ENCODE data around the gene RASA1. TPM values are rescaled to one million over a fixed set of nuclear protein-coding genes. Genes with fewer than 3 reads are reported as not detected.

RASA1 gene
- total RNA-seq, 4 donors from 2014 or later: 23.8 to 27.2 (median 26.0) TPM

- peaks cover 0 to 24% (median 0%) of the 10 kb centered on the region in 3 donors for H3K4me1 ChIP-seq
- H3K4me3 ChIP-seq: no peak overlapping the region
- no peaks in the 10 kb centered on the region for H3K27me3 ChIP-seq
- no peaks in the 10 kb centered on the region for H3K9me3 ChIP-seq
- ATAC-seq: no peak
- TF ChIP-seq EP300 (IDR thresholded peaks at IDR 0.05) (no peak), CTCF (IDR thresholded peaks at IDR 0.05) (no peak), POLR2A (IDR thresholded peaks at IDR 0.05) (no peak), POLR2AphosphoS5 (IDR thresholded peaks at IDR 0.05) (no peak)
- H3K27ac ChIP-seq: no peak overlapping the region
- H3K36me3 ChIP-seq: peaks cover 0 to 3% of the 10 kb centered on the region in 2 donors
- 83 to 84% methylated on average over 4 to 5 of the region's 5 CpGs for WGBS, 2 donors (ENCODE audit: low coverage in 1 of 2)
These were observed 44.0 kb downstream of the RASA1 start for GRCh38 chr5:87311405-87312279.

DNA sequence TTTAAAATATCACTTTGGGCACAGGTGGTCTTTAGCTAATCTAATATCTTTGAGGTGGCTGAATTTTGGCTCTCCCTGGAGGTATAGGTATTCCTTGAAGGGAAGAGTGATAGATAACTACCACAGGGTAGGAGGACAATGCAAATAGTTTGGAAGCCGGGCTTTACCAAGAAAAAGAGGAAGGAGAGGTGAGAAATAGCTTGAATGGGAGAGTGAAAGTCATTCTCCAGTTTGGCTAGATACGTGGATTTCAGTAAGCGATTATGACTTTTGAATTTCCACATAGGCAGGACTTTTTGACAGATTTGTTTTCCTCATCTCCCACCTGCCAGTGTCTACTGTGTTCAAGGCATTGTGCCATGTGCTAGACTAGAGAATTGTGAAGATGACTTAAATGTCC, 45.5 kb downstream of the RASA1 start:
- peaks cover 0 to 25% (median 0%) of the 10 kb centered on the region in 3 donors for H3K4me1 ChIP-seq
- no peak for TF ChIP-seq POLR2A (IDR thresholded peaks at IDR 0.05)
- no peak for TF ChIP-seq CTCF (IDR thresholded peaks at IDR 0.05)
- TF ChIP-seq EP300 (IDR thresholded peaks at IDR 0.05): no peak
- TF ChIP-seq POLR2AphosphoS5 (IDR thresholded peaks at IDR 0.05): no peak
- 81 to 88% methylated on average over 1 to 3 of the region's 3 CpGs for WGBS, 2 donors (ENCODE audit: low coverage in 1 of 2)
- H3K9me3 ChIP-seq: no peaks in the 10 kb centered on the region
- H3K4me3 ChIP-seq: no peak overlapping the region
- no peak for ATAC-seq
- H3K27ac ChIP-seq: no peak overlapping the region
- H3K36me3 ChIP-seq: no peaks in the 10 kb centered on the region
- H3K27me3 ChIP-seq: no peaks in the 10 kb centered on the region

DNA sequence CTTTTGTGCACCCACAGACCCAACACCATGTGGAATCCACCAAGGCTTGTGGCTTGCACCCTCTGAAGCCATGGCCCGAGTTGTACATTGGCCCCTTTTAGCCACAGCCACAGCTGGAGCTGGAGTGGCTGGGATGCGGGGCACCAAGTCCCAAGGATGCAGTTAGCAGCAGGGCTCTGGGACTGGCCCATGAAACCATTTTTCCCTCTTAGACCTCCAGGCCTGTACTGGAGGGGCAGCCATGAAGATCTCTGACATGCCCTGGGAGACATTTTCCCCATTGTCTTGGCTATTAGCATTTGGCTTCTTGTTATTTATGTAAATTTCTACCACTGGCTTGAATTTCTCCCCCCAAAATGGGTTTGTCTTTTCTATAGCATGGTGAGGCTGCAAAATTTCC, 51.8 kb downstream of the RASA1 start:
- TF ChIP-seq EP300 (IDR thresholded peaks at IDR 0.05): no peak
- TF ChIP-seq POLR2AphosphoS5 (IDR thresholded peaks at IDR 0.05): no peak
- no peak for TF ChIP-seq CTCF (IDR thresholded peaks at IDR 0.05)
- Histone ChIP-seq H3K4me3 (no peak overlapping the region), H3K27ac (no peak overlapping the region), H3K36me3 (no peaks in the 10 kb centered on the region), H3K9me3 (no peaks in the 10 kb centered on the region), H3K27me3 (no peaks in the 10 kb centered on the region), H3K4me1 (peaks cover 0 to 17% (median 0%) of the 10 kb centered on the region in 3 donors)
- no peak for ATAC-seq
- WGBS, 2 donors (ENCODE audit: low coverage in 1 of 2): no CpG with 5 or more reads among the region's 2 CpGs

GRCh38 chr5:87321605-87322004, 53.9 kb downstream of the RASA1 start:
- H3K27ac ChIP-seq: no peak overlapping the region
- WGBS, 2 donors (ENCODE audit: low coverage in 1 of 2): 100% methylated on average over 1 of the region's 1 CpG; no CpG with 5 or more reads in 1 of the 2 donors

More at GRCh38 chr5:87321605-87322004, 53.9 kb downstream of the RASA1 start:
- Histone ChIP-seq H3K27me3 (no peaks in the 10 kb centered on the region), H3K9me3 (no peaks in the 10 kb centered on the region), H3K4me3 (no peak overlapping the region), H3K4me1 (peaks cover 0 to 7% (median 0%) of the 10 kb centered on the region in 3 donors), H3K36me3 (no peaks in the 10 kb centered on the region)
- ATAC-seq: no peak
- no peak for TF ChIP-seq POLR2A (IDR thresholded peaks at IDR 0.05)
- TF ChIP-seq CTCF (IDR thresholded peaks at IDR 0.05): no peak
- no peak for TF ChIP-seq POLR2AphosphoS5 (IDR thresholded peaks at IDR 0.05)
- TF ChIP-seq EP300 (IDR thresholded peaks at IDR 0.05): no peak
